Measurements from ENCODE around the gene TMEM45B.

DNA sequence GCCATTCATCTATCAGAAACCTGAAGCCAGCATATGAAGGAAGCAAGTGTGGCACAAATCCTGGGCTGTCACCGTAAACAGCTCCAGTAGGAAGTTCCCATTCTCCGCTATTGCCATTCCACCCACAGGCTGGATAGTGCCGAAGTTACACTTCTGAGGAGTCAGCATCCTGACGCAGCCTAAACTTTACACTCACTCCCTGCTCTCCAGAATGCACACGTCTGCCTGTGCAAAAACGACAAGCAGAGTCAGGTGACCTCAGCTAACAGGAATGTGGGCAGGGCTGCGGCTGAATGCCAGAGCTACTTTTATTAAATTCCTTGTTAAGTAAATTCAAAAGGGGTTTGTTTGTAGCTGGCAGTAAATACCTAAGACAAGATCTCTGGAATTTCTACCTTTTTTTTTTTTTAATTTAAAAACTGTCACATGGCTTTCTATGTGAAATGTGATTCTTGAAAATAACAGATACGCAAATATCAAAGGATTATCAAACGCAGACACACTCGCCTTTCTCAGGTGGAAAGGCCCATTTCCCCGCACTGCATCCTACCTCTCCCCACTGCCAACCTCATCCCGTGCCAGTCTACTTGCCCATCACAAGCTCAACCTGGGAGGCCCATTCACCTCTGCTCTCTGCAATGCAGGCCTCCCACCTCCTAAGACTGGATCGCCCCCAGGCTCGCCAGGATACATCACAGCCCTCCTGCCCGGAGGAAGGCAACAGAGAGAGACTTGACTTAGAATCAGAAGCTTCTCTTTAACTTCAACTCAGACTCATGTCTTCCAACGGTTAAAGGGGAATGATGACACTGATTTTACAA, 46.3 kb downstream of the TMEM45B start:
- TF ChIP-seq, protein P1, sequence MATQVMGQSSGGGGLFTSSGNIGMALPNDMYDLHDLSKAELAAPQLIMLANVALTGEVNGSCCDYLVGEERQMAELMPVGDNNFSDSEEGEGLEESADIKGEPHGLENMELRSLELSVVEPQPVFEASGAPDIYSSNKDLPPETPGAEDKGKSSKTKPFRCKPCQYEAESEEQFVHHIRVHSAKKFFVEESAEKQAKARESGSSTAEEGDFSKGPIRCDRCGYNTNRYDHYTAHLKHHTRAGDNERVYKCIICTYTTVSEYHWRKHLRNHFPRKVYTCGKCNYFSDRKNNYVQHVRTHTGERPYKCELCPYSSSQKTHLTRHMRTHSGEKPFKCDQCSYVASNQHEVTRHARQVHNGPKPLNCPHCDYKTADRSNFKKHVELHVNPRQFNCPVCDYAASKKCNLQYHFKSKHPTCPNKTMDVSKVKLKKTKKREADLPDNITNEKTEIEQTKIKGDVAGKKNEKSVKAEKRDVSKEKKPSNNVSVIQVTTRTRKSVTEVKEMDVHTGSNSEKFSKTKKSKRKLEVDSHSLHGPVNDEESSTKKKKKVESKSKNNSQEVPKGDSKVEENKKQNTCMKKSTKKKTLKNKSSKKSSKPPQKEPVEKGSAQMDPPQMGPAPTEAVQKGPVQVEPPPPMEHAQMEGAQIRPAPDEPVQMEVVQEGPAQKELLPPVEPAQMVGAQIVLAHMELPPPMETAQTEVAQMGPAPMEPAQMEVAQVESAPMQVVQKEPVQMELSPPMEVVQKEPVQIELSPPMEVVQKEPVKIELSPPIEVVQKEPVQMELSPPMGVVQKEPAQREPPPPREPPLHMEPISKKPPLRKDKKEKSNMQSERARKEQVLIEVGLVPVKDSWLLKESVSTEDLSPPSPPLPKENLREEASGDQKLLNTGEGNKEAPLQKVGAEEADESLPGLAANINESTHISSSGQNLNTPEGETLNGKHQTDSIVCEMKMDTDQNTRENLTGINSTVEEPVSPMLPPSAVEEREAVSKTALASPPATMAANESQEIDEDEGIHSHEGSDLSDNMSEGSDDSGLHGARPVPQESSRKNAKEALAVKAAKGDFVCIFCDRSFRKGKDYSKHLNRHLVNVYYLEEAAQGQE (IDR thresholded peaks at IDR 0.05; ENCODE audit: insufficient read depth in 1 of 2, low read depth in 2 of 2, low read length in 2 of 2): no peak
- TF ChIP-seq POLR2AphosphoS5 (IDR thresholded peaks at IDR 0.05; ENCODE audit: low read depth, low read length) (no peak), SIN3A (IDR thresholded peaks at IDR 0.05; ENCODE audit: borderline replicate concordance, insufficient read depth, low read length) (no peak)
